GM23338 (cell line): ENCODE data around the gene EYA2. TPM values are rescaled to one million over a fixed set of nuclear protein-coding genes. Genes with fewer than 3 reads are reported as not detected.

Experiments
- ATAC-seq: fragments of 200-7000 bp; cut with Tn5 transposase; 3 replicates; pipeline ENCODE4 v1.9.1; 2020
- DNase-seq: peaks from one replicate; pipeline ENCODE4 v3.0.0-alpha.2; 2015; ENCODE audit warnings: low spot score
- H2AFZ ChIP-seq: fragments of 200-600 bp; sonication (generic); 2 replicates; pipeline ENCODE4 v1.8.0; 2016; ENCODE audit warnings: antibody characterized with exemption, mild to moderate bottlenecking, moderate library complexity
- H3F3A ChIP-seq: fragments of 200-600 bp; sonication (generic); replicated peaks from 2 replicates; pipeline ENCODE4 v1.8.0; 2017; ENCODE audit warnings: antibody characterized with exemption, mixed run types, low read depth
- H3K27ac ChIP-seq: fragments of 200-600 bp; sonication (generic); 2 replicates; pipeline ENCODE4 v1.6.1; 2016; ENCODE audit warnings: low read depth
- H3K27me3 ChIP-seq: fragments of 200-600 bp; sonication (generic); 2 replicates; pipeline ENCODE4 v1.8.0; 2016; ENCODE audit warnings: mild to moderate bottlenecking, mixed run types, moderate library complexity; ENCODE audit not compliant: insufficient read depth
- H3K36me3 ChIP-seq: fragments of 200-600 bp; sonication (generic); 2 replicates; pipeline ENCODE4 v1.8.0; 2016; ENCODE audit warnings: mild to moderate bottlenecking; ENCODE audit not compliant: insufficient read depth
- H3K4me1 ChIP-seq: fragments of 200-600 bp; sonication (generic); 2 replicates; pipeline ENCODE4 v1.8.0; 2016; ENCODE audit warnings: mild to moderate bottlenecking, moderate library complexity; ENCODE audit not compliant: insufficient read depth
- H3K4me2 ChIP-seq: fragments of 200-600 bp; sonication (generic); 2 replicates; pipeline ENCODE4 v1.7.1; 2017; ENCODE audit warnings: mixed run types
- H3K4me3 ChIP-seq: fragments of 200-600 bp; sonication (generic); 2 replicates; pipeline ENCODE4 v1.6.1; 2016; ENCODE audit warnings: mixed run types
- H3K79me2 ChIP-seq: fragments of 200-600 bp; sonication (generic); replicated peaks from 2 replicates; pipeline ENCODE4 v1.8.0; 2017; ENCODE audit warnings: mild to moderate bottlenecking; ENCODE audit not compliant: insufficient read depth
- H3K9me2 ChIP-seq: fragments of 200-600 bp; sonication (generic); 2 replicates; pipeline ENCODE4 v1.8.0; 2017; ENCODE audit not compliant: insufficient read depth
- H4K20me1 ChIP-seq: fragments of 200-600 bp; sonication (generic); replicated peaks from 2 replicates; pipeline ENCODE4 v1.8.0; 2017; ENCODE audit warnings: mild to moderate bottlenecking; ENCODE audit not compliant: insufficient read depth
- H3K27ac Mint-ChIP-seq: 2 replicates; pipeline ENCODE4 v1.8.0; 2020; ENCODE audit warnings: inconsistent platforms, mild to moderate bottlenecking, moderate library complexity, mixed read lengths
- H3K27me3 Mint-ChIP-seq: 3 replicates; pipeline ENCODE4 v1.8.0; 2022; ENCODE audit warnings: low read depth, mild to moderate bottlenecking, moderate library complexity, mixed read lengths, inconsistent platforms; ENCODE audit not compliant: insufficient read depth, poor library complexity
- H3K36me3 Mint-ChIP-seq: 3 replicates; pipeline ENCODE4 v1.8.0; 2021; ENCODE audit warnings: low read depth, mild to moderate bottlenecking, inconsistent platforms, moderate library complexity, mixed read lengths
- H3K4me1 Mint-ChIP-seq: 3 replicates; pipeline ENCODE4 v1.8.0; 2020; ENCODE audit warnings: mild to moderate bottlenecking, inconsistent platforms, mixed read lengths
- H3K4me3 Mint-ChIP-seq: 3 replicates; pipeline ENCODE4 v1.8.0; 2021; ENCODE audit warnings: moderate library complexity, mild to moderate bottlenecking, inconsistent platforms, mixed read lengths
- H3K9me3 Mint-ChIP-seq: 3 replicates; pipeline ENCODE4 v1.8.0; 2020; ENCODE audit warnings: moderate library complexity, mild to moderate bottlenecking, inconsistent platforms, mixed read lengths
- CREB1 ChIP-seq: fragments of 250-450 bp; sonication (Bioruptor Pico); IDR thresholded peaks from 2 replicates; pipeline ENCODE4 v1.5.0; 2020; ENCODE audit warnings: low read depth, mild to moderate bottlenecking, moderate library complexity
- EZH2 ChIP-seq: fragments of 200-600 bp; sonication (generic); IDR thresholded peaks from one replicate; pipeline ENCODE4 v1.8.0; 2017; ENCODE audit warnings: antibody characterized with exemption, mild to moderate bottlenecking, low read depth; ENCODE audit not compliant: unreplicated experiment
- EZH2phosphoT487 ChIP-seq: fragments of 200-600 bp; sonication (generic); IDR thresholded peaks from one replicate; pipeline ENCODE4 v1.8.1; 2018; ENCODE audit warnings: antibody characterized with exemption; ENCODE audit not compliant: unreplicated experiment
- JUNB ChIP-seq: IDR thresholded peaks from one replicate; pipeline ENCODE4 v1.6.1; 2016; ENCODE audit warnings: antibody characterized with exemption; ENCODE audit not compliant: unreplicated experiment
- NANOG ChIP-seq: IDR thresholded peaks from 2 replicates; pipeline ENCODE4 v1.6.1; 2016; ENCODE audit warnings: antibody characterized with exemption, borderline replicate concordance
- POLR2AphosphoS5 ChIP-seq: IDR thresholded peaks from 2 replicates; pipeline ENCODE4 v1.6.1; 2016; ENCODE audit warnings: antibody characterized with exemption, low read depth
- STAT1 ChIP-seq: IDR thresholded peaks from one replicate; pipeline ENCODE4 v1.6.1; 2016; ENCODE audit warnings: antibody characterized with exemption; ENCODE audit not compliant: unreplicated experiment
- ZNF114 ChIP-seq: fragments of 250-450 bp; sonication (Bioruptor Pico); IDR thresholded peaks from 2 replicates; pipeline ENCODE4 v1.5.0; 2020; ENCODE audit warnings: mild to moderate bottlenecking, moderate library complexity
- ZNF331 ChIP-seq: fragments of 250-450 bp; sonication (Bioruptor Pico); IDR thresholded peaks from 2 replicates; pipeline ENCODE4 v1.5.0; 2020; ENCODE audit warnings: low read depth, mild to moderate bottlenecking, moderate library complexity
- polyA plus RNA-seq: library from polyadenylated mRNA; unstranded; fragments of >200 nt; fragmentation: Nextera tagmentation; extraction: Ambion mirVana; gene quantifications from 2 replicates; pipeline ENCODE4 v1.2.1, GENCODE V29; 2016
- total RNA-seq: library from RNA; depleted of rRNA; stranded (reverse); fragments of >200 nt; shearing (Covaris generic); gene quantifications from 2 replicates; pipeline ENCODE4 v1.2.3, GENCODE V29; 2014
- TF ChIP-seq, protein P1 (sequence below): IDR thresholded peaks from one replicate; pipeline ENCODE4 v1.6.1; 2018; ENCODE audit warnings: antibody characterized with exemption; ENCODE audit not compliant: unreplicated experiment
- TF ChIP-seq, protein P2 (sequence below), 2 experiments: fragments of 200-600 bp in 1 of 2; sonication (generic) in 1 of 2; conservative IDR thresholded peaks; 2 replicates each; pipeline versions ENCODE4 v1.5.1 to v1.6.1; 2016 to 2017; ENCODE audit warnings: antibody characterized with exemption in 2 of 2, low read depth in 2 of 2, mild to moderate bottlenecking in 2 of 2, moderate library complexity in 1 of 2
- TF ChIP-seq, protein P3 (sequence below): fragments of 250-450 bp; sonication (Bioruptor Pico); IDR thresholded peaks from 2 replicates; pipeline ENCODE4 v1.5.0; 2020; ENCODE audit warnings: mild to moderate bottlenecking, moderate library complexity
- TF ChIP-seq, protein P4 (sequence below): IDR thresholded peaks from 2 replicates; pipeline ENCODE4 v1.6.1; 2016; ENCODE audit warnings: antibody characterized with exemption

The EYA2 gene
- total and polyA plus RNA-seq, 2 experiments from 2014 or later, result 0.50 to 0.56 TPM

- Mint-ChIP-seq H3K27me3 (peaks cover 2% of the 10 kb centered on the region), H3K4me3 (no peak overlapping the region), H3K36me3 (no peaks in the 10 kb centered on the region), H3K9me3 (no peaks in the 10 kb centered on the region; the same call in 2 of the 3 replicates), H3K27ac (no peak overlapping the region), H3K4me1 (peaks cover 9% of the 10 kb centered on the region)
- no peaks in the 10 kb centered on the region for H3K36me3 ChIP-seq
- no peak overlapping the region for H3K4me2 ChIP-seq
- no peak overlapping the region for H3K4me3 ChIP-seq
- DNase-seq (no peak), ATAC-seq (no peak; the same call in 1 of the 3 replicates)
- TF ChIP-seq, protein P1, sequence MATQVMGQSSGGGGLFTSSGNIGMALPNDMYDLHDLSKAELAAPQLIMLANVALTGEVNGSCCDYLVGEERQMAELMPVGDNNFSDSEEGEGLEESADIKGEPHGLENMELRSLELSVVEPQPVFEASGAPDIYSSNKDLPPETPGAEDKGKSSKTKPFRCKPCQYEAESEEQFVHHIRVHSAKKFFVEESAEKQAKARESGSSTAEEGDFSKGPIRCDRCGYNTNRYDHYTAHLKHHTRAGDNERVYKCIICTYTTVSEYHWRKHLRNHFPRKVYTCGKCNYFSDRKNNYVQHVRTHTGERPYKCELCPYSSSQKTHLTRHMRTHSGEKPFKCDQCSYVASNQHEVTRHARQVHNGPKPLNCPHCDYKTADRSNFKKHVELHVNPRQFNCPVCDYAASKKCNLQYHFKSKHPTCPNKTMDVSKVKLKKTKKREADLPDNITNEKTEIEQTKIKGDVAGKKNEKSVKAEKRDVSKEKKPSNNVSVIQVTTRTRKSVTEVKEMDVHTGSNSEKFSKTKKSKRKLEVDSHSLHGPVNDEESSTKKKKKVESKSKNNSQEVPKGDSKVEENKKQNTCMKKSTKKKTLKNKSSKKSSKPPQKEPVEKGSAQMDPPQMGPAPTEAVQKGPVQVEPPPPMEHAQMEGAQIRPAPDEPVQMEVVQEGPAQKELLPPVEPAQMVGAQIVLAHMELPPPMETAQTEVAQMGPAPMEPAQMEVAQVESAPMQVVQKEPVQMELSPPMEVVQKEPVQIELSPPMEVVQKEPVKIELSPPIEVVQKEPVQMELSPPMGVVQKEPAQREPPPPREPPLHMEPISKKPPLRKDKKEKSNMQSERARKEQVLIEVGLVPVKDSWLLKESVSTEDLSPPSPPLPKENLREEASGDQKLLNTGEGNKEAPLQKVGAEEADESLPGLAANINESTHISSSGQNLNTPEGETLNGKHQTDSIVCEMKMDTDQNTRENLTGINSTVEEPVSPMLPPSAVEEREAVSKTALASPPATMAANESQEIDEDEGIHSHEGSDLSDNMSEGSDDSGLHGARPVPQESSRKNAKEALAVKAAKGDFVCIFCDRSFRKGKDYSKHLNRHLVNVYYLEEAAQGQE, result no peak
- TF ChIP-seq ZNF114 (CRISPR knock-in tag), result no peak
- TF ChIP-seq, protein P2, sequence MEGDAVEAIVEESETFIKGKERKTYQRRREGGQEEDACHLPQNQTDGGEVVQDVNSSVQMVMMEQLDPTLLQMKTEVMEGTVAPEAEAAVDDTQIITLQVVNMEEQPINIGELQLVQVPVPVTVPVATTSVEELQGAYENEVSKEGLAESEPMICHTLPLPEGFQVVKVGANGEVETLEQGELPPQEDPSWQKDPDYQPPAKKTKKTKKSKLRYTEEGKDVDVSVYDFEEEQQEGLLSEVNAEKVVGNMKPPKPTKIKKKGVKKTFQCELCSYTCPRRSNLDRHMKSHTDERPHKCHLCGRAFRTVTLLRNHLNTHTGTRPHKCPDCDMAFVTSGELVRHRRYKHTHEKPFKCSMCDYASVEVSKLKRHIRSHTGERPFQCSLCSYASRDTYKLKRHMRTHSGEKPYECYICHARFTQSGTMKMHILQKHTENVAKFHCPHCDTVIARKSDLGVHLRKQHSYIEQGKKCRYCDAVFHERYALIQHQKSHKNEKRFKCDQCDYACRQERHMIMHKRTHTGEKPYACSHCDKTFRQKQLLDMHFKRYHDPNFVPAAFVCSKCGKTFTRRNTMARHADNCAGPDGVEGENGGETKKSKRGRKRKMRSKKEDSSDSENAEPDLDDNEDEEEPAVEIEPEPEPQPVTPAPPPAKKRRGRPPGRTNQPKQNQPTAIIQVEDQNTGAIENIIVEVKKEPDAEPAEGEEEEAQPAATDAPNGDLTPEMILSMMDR (conservative IDR thresholded peaks at IDR 0.05; ENCODE audit: low read depth in 2 of 2), result no peak
- TF ChIP-seq CREB1 (CRISPR knock-in tag), result no peak
- no peak for TF ChIP-seq EZH2
- TF ChIP-seq NANOG, result no peak
- TF ChIP-seq, protein P3, sequence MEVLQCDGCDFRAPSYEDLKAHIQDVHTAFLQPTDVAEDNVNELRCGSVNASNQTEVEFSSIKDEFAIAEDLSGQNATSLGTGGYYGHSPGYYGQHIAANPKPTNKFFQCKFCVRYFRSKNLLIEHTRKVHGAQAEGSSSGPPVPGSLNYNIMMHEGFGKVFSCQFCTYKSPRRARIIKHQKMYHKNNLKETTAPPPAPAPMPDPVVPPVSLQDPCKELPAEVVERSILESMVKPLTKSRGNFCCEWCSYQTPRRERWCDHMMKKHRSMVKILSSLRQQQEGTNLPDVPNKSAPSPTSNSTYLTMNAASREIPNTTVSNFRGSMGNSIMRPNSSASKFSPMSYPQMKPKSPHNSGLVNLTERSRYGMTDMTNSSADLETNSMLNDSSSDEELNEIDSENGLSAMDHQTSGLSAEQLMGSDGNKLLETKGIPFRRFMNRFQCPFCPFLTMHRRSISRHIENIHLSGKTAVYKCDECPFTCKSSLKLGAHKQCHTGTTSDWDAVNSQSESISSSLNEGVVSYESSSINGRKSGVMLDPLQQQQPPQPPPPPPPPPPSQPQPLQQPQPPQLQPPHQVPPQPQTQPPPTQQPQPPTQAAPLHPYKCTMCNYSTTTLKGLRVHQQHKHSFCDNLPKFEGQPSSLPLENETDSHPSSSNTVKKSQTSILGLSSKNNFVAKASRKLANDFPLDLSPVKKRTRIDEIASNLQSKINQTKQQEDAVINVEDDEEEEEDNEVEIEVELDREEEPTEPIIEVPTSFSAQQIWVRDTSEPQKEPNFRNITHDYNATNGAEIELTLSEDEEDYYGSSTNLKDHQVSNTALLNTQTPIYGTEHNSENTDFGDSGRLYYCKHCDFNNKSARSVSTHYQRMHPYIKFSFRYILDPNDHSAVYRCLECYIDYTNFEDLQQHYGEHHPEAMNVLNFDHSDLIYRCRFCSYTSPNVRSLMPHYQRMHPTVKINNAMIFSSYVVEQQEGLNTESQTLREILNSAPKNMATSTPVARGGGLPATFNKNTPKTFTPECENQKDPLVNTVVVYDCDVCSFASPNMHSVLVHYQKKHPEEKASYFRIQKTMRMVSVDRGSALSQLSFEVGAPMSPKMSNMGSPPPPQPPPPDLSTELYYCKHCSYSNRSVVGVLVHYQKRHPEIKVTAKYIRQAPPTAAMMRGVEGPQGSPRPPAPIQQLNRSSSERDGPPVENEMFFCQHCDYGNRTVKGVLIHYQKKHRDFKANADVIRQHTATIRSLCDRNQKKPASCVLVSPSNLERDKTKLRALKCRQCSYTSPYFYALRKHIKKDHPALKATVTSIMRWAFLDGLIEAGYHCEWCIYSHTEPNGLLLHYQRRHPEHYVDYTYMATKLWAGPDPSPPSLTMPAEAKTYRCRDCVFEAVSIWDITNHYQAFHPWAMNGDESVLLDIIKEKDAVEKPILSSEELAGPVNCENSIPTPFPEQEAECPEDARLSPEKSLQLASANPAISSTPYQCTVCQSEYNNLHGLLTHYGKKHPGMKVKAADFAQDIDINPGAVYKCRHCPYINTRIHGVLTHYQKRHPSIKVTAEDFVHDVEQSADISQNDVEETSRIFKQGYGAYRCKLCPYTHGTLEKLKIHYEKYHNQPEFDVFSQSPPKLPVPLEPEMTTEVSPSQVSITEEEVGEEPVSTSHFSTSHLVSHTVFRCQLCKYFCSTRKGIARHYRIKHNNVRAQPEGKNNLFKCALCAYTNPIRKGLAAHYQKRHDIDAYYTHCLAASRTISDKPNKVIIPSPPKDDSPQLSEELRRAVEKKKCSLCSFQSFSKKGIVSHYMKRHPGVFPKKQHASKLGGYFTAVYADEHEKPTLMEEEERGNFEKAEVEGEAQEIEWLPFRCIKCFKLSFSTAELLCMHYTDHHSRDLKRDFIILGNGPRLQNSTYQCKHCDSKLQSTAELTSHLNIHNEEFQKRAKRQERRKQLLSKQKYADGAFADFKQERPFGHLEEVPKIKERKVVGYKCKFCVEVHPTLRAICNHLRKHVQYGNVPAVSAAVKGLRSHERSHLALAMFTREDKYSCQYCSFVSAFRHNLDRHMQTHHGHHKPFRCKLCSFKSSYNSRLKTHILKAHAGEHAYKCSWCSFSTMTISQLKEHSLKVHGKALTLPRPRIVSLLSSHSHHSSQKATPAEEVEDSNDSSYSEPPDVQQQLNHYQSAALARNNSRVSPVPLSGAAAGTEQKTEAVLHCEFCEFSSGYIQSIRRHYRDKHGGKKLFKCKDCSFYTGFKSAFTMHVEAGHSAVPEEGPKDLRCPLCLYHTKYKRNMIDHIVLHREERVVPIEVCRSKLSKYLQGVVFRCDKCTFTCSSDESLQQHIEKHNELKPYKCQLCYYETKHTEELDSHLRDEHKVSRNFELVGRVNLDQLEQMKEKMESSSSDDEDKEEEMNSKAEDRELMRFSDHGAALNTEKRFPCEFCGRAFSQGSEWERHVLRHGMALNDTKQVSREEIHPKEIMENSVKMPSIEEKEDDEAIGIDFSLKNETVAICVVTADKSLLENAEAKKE (CRISPR knock-in tag), result no peak
- TF ChIP-seq POLR2AphosphoS5, result no peak
- no peak for TF ChIP-seq JUNB
- no peak for TF ChIP-seq EZH2phosphoT487
- TF ChIP-seq, protein P4, sequence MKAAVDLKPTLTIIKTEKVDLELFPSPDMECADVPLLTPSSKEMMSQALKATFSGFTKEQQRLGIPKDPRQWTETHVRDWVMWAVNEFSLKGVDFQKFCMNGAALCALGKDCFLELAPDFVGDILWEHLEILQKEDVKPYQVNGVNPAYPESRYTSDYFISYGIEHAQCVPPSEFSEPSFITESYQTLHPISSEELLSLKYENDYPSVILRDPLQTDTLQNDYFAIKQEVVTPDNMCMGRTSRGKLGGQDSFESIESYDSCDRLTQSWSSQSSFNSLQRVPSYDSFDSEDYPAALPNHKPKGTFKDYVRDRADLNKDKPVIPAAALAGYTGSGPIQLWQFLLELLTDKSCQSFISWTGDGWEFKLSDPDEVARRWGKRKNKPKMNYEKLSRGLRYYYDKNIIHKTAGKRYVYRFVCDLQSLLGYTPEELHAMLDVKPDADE, result no peak
- TF ChIP-seq STAT1, result no peak
- no peak for TF ChIP-seq ZNF331 (CRISPR knock-in tag)
- no peaks in the 10 kb centered on the region for H3F3A ChIP-seq
- H3K79me2 ChIP-seq, result no peaks in the 10 kb centered on the region
- H3K27ac ChIP-seq, result no peak overlapping the region
- H3K9me2 ChIP-seq, result no peaks in the 10 kb centered on the region; the same call in 1 of the 2 replicates
- H4K20me1 ChIP-seq, result no peaks in the 10 kb centered on the region; the same call in 1 of the 2 replicates
- H3K27me3 ChIP-seq, result no peaks in the 10 kb centered on the region
- no peaks in the 10 kb centered on the region for H3K4me1 ChIP-seq
- no peak overlapping the region for H2AFZ ChIP-seq
Measured at GRCh38 chr20:46963196-46963529, 68.5 kb downstream of the EYA2 start.
